ENCODE measurements around the gene SLC8A3.
A peak's percentile ranks its signal among the peaks of the same experiment; 100 is the strongest.

SLC8A3 gene

GRCh38 chr14:70212752-70213151, 24.0 kb upstream of the SLC8A3 start:
- no peak for DNase-seq (ENCODE audit: low read depth, low spot score)
- no peak overlapping the region for H3K4me3 ChIP-seq
- TF ChIP-seq EZH2 (IDR thresholded peaks at IDR 0.05) (no peak), POLR2AphosphoS5 (IDR thresholded peaks at IDR 0.05; ENCODE audit: borderline replicate concordance, low read depth, low read length) (no peak), FOXP2 (optimal IDR thresholded peaks at IDR 0.05; ENCODE audit: control extremely low read depth, extremely low read length, insufficient read depth) (no peak)
- no peaks in the 10 kb centered on the region for H3K36me3 ChIP-seq (ENCODE audit: insufficient read depth, low read length)
- no peaks in the 10 kb centered on the region for H3K9me3 ChIP-seq (ENCODE audit: low read depth, low read length)
- H3K9ac ChIP-seq (ENCODE audit: insufficient read length), result no peak overlapping the region
- no peak overlapping the region for H3K27ac ChIP-seq

GRCh38 chr14:70208380-70208779, 19.6 kb upstream of the SLC8A3 start:
- Histone ChIP-seq H3K9ac (ENCODE audit: insufficient read length) (no peak overlapping the region), H3K9me3 (ENCODE audit: low read depth, low read length) (no peaks in the 10 kb centered on the region), H3K27ac (no peak overlapping the region), H3K36me3 (ENCODE audit: insufficient read depth, low read length) (no peaks in the 10 kb centered on the region), H3K4me3 (no peak overlapping the region)
- TF ChIP-seq FOXP2 (optimal IDR thresholded peaks at IDR 0.05; ENCODE audit: control extremely low read depth, extremely low read length, insufficient read depth) (no peak), EZH2 (IDR thresholded peaks at IDR 0.05) (no peak), POLR2AphosphoS5 (IDR thresholded peaks at IDR 0.05; ENCODE audit: borderline replicate concordance, low read depth, low read length) (no peak)
- DNase-seq (ENCODE audit: low read depth, low spot score), result no peak

GRCh38 chr14:70203686-70204085, 14.9 kb upstream of the SLC8A3 start:
- no peaks in the 10 kb centered on the region for H3K9me3 ChIP-seq (ENCODE audit: low read depth, low read length)
- DNase-seq (ENCODE audit: low read depth, low spot score), result no peak
- H3K4me3 ChIP-seq, result no peak overlapping the region
- TF ChIP-seq POLR2AphosphoS5 (IDR thresholded peaks at IDR 0.05; ENCODE audit: borderline replicate concordance, low read depth, low read length) (no peak), EZH2 (IDR thresholded peaks at IDR 0.05) (no peak), FOXP2 (optimal IDR thresholded peaks at IDR 0.05; ENCODE audit: control extremely low read depth, extremely low read length, insufficient read depth) (no peak)
- H3K9ac ChIP-seq (ENCODE audit: insufficient read length), result no peak overlapping the region
- no peaks in the 10 kb centered on the region for H3K36me3 ChIP-seq (ENCODE audit: insufficient read depth, low read length)
- H3K27ac ChIP-seq, result no peak overlapping the region

GRCh38 chr14:70201994-70202393, 13.2 kb upstream of the SLC8A3 start:
- Histone ChIP-seq H3K4me3 (no peak overlapping the region), H3K9ac (ENCODE audit: insufficient read length) (no peak overlapping the region), H3K36me3 (ENCODE audit: insufficient read depth, low read length) (no peaks in the 10 kb centered on the region), H3K27ac (no peak overlapping the region), H3K9me3 (ENCODE audit: low read depth, low read length) (no peaks in the 10 kb centered on the region)
- no peak for TF ChIP-seq POLR2AphosphoS5 (IDR thresholded peaks at IDR 0.05; ENCODE audit: borderline replicate concordance, low read depth, low read length)
- TF ChIP-seq EZH2 (IDR thresholded peaks at IDR 0.05), result no peak
- TF ChIP-seq FOXP2 (optimal IDR thresholded peaks at IDR 0.05; ENCODE audit: control extremely low read depth, extremely low read length, insufficient read depth), result no peak
- no peak for DNase-seq (ENCODE audit: low read depth, low spot score)

GRCh38 chr14:70193396-70193795, 4.6 kb upstream of the SLC8A3 start:
- H3K4me3 ChIP-seq, result no peak overlapping the region
- TF ChIP-seq POLR2AphosphoS5 (IDR thresholded peaks at IDR 0.05; ENCODE audit: borderline replicate concordance, low read depth, low read length), result no peak
- no peak overlapping the region for H3K27ac ChIP-seq
- no peaks in the 10 kb centered on the region for H3K9me3 ChIP-seq (ENCODE audit: low read depth, low read length)
- H3K36me3 ChIP-seq (ENCODE audit: insufficient read depth, low read length), result no peaks in the 10 kb centered on the region
- no peak overlapping the region for H3K9ac ChIP-seq (ENCODE audit: insufficient read length)
- no peak for DNase-seq (ENCODE audit: low read depth, low spot score)

- no peaks in the 10 kb centered on the region for H3K9me3 ChIP-seq (ENCODE audit: low read depth, low read length)
- H3K36me3 ChIP-seq (ENCODE audit: insufficient read depth, low read length), result no peaks in the 10 kb centered on the region
- no peak overlapping the region for H3K9ac ChIP-seq (ENCODE audit: insufficient read length)
- no peak overlapping the region for H3K4me3 ChIP-seq
- no peak for DNase-seq (ENCODE audit: low read depth, low spot score)
- no peak overlapping the region for H3K27ac ChIP-seq
- TF ChIP-seq FOXP2 (optimal IDR thresholded peaks at IDR 0.05; ENCODE audit: control extremely low read depth, extremely low read length, insufficient read depth) (no peak), EZH2 (IDR thresholded peaks at IDR 0.05) (no peak), POLR2AphosphoS5 (IDR thresholded peaks at IDR 0.05; ENCODE audit: borderline replicate concordance, low read depth, low read length) (no peak)
These were observed 4.2 kb upstream of the SLC8A3 start for GRCh38 chr14:70192915-70193314.

- Histone ChIP-seq H3K4me3 (no peak overlapping the region), H3K27ac (no peak overlapping the region)
These were observed 1.4 kb upstream of the SLC8A3 start for GRCh38 chr14:70190156-70190555.

GRCh38 chr14:70189456-70190077, 816 bp upstream of the SLC8A3 start:
- Histone ChIP-seq H3K9ac (ENCODE audit: insufficient read length) (no peak overlapping the region), H3K27ac (no peak overlapping the region), H3K4me3 (peak overlapping the region; percentile 80), H3K9me3 (ENCODE audit: low read depth, low read length) (no peaks in the 10 kb centered on the region), H3K36me3 (ENCODE audit: insufficient read depth, low read length) (no peaks in the 10 kb centered on the region)
- TF ChIP-seq FOXP2 (optimal IDR thresholded peaks at IDR 0.05; ENCODE audit: control extremely low read depth, extremely low read length, insufficient read depth) (no peak), POLR2AphosphoS5 (IDR thresholded peaks at IDR 0.05; ENCODE audit: borderline replicate concordance, low read depth, low read length) (no peak), EZH2 (IDR thresholded peaks at IDR 0.05) (no peak)
- no peak for DNase-seq (ENCODE audit: low read depth, low spot score)

More at GRCh38 chr14:70190156-70190555, 1.4 kb upstream of the SLC8A3 start:
- Histone ChIP-seq H3K36me3 (ENCODE audit: insufficient read depth, low read length) (no peaks in the 10 kb centered on the region), H3K9me3 (ENCODE audit: low read depth, low read length) (no peaks in the 10 kb centered on the region), H3K9ac (ENCODE audit: insufficient read length) (no peak overlapping the region)
- TF ChIP-seq POLR2AphosphoS5 (IDR thresholded peaks at IDR 0.05; ENCODE audit: borderline replicate concordance, low read depth, low read length) (no peak), EZH2 (IDR thresholded peaks at IDR 0.05) (no peak), FOXP2 (optimal IDR thresholded peaks at IDR 0.05; ENCODE audit: control extremely low read depth, extremely low read length, insufficient read depth) (no peak)
- DNase-seq (ENCODE audit: low read depth, low spot score), result no peak

GRCh38 chr14:70188322-70188658, 461 bp downstream of the SLC8A3 start:
- no peak for DNase-seq (ENCODE audit: low read depth, low spot score)
- no peak for TF ChIP-seq EZH2 (IDR thresholded peaks at IDR 0.05)
- no peak for TF ChIP-seq FOXP2 (optimal IDR thresholded peaks at IDR 0.05; ENCODE audit: control extremely low read depth, extremely low read length, insufficient read depth)
- no peak for TF ChIP-seq POLR2AphosphoS5 (IDR thresholded peaks at IDR 0.05; ENCODE audit: borderline replicate concordance, low read depth, low read length)
- peak overlapping the region; percentile 80 for H3K4me3 ChIP-seq
- no peak overlapping the region for H3K27ac ChIP-seq
- H3K9me3 ChIP-seq (ENCODE audit: low read depth, low read length), result no peaks in the 10 kb centered on the region
- H3K9ac ChIP-seq (ENCODE audit: insufficient read length), result no peak overlapping the region
- no peaks in the 10 kb centered on the region for H3K36me3 ChIP-seq (ENCODE audit: insufficient read depth, low read length)
